RCC 7860 (cell line): ENCODE results near the gene DMBT1.
A peak's percentile ranks its signal among the peaks of the same experiment; 100 is the strongest.

Experiments used
- DNase-seq: peaks from one replicate; pipeline ENCODE4 v3.0.0-alpha.2; 2015; ENCODE audit warnings: low spot score
- FAIRE-seq: peaks from 2 replicates; lab custom pipeline; 2012; peaks lifted over from hg19 to GRCh38; lab: Jason Lieb, UNC

Gene DMBT1

DNA sequence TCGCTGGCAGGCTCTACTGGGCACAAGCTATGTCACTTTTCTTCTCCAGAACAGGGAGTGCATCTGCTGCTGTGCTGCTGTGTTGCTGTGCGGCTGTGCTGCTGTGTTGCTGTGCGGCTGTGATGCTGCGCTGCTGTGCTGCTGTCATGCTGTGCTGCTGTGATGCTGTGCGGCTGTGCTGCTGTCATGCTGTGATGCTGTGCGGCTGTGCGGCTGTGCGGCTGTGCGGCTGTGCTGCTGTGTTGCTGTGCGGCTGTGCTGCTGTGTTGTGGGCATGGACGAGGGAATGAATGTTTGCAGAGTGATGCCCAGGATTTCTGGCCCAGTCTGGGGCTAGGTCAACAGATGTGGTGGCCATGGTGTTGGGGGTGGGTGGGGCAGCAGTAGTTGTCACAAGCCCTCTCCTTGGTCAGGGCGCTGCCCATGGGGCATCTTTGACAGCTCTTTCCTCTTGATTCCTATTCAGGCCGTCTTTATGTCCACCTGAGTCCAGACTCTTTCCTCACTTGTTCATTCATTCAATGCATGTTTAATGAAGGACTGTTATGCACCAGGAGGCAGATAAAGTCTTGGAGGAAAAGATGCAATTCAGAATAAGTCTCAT lies 83.5 kb downstream of the DMBT1 start:
- no peak for DNase-seq
- no peak for FAIRE-seq

- DNase-seq (no peak), FAIRE-seq (no peak)
Observed at GRCh38 chr10:122646511-122647382, 86.2 kb downstream of the DMBT1 start.

DNA sequence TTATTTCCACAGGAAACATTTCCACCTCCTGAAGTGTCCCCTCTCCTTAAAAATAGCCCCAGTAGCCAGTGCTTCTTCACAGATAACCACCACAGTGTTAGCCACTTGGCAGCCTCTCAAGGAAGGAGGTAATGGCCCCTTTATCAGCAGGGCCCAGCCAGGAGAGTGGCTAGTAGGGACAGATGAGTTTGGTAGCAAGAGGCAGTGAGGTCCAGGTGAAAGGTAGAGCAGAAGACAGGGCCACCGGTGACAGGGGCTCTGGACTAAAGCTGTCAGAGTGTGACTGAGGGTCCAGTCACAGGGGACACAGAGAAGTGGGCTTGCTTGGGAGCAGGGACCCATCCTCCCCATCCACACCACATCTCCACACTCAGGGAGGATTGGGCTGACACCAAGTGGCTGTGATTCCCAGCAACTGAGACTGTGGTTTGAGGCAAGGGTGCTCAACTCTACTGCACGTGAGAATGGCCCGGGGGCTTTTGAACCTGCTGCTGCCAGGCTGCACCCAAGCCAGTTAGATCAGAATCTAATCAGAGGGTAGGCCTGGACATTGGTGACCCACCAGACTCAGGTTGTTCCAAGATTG lies 86.9 kb downstream of the DMBT1 start:
- no peak for FAIRE-seq
- DNase-seq: no peak

DNA sequence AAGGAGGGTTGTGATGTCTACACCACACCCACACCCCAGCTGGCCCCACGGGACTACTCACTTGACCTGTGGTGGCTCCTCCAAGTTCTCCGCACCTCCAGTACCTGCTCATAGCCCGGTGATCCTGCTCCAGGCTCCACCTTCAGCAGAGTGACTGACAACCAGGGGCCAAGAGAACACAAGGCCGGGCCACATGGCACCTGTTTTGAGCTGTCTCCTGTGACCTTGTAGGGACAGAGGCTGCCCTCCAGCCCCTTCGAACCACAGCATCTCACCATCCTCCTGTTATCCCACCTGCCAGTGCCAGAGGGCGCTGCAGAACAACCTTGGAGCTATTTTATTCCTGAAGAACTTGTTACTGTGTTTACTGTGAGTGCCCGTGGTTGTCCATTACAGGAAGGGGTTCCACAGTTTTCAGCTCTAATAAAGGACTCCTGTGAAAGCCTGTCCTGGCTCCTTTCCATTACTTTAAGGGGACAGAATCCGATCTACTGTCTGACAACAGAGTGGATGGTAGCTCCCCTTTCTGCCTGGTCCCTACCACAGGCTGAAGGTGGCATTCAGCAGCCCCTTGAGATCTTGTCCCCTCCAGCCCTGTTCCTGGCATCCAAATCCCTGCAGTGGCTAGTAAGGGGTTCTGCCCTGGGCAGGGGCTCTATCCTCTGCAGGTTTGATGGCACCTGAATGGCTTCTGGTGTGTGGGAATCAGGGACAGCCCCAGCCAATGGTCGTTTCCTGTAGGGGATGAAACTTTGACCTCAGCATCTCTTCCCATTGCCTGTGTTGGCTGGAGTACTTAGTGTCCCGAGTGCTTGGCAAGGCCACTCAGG lies 88.3 kb downstream of the DMBT1 start:
- DNase-seq: peak; percentile 22
- no peak for FAIRE-seq

DNA sequence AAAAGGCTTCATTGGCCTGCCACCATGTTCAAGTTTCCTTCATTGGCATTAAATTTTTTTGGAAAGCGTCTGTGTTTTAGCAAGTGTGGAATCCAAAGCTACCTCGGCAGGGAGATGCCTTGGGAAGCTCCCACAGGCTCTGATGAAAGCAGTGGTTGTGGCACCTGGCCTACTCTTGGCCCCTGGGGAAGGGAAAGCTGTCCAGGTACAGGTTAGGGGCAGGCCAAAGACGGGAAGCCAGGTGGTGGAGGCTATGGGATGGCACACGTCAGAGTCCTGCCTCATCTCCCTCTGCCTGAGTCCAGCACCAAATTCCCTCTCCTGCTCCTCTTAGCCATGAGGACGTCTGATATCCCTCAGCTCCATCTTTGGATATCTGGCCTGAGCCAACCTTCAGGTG lies 89.3 kb downstream of the DMBT1 start:
- FAIRE-seq (no peak), DNase-seq (no peak)

GRCh38 chr10:122650331-122650730 lies 89.8 kb downstream of the DMBT1 start:
- FAIRE-seq (no peak), DNase-seq (no peak)

DNA sequence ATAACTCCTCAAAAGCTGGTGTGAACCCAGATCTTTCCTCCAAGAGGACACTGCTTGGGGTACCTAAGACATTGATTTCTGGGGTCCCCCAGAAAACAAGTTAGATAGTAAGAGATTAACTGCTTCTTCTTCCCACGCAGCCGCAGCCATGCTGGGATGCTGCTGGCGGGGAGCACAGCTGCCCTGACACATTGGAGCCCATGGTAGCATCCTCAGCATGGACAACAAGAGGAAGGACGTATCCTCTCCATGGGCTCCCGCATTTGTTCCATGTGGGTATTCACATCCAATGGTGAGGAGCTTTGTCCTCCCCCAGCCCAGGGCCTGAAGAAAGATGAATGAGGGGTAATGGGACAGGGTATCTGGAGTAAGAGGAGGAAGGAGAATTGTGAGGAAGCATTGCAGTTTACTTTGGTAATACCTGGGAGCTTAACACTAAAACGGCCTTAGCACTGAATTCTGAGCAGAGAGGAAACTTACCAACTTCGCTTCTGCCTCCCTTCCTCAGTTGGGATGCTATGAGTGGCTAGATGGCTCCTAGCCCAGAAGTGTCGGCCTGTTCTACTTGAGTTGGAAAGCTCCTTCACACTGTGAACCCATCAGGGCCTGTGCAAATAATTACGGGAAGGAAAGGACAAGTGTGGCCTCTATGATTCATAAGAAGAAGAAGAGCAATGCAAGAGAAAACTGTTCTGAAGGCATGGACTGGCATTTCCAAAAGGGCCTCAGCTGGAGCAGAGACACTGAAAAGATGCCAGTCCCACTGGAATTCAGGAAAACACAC lies 95.2 kb downstream of the DMBT1 start:
- DNase-seq (no peak), FAIRE-seq (no peak)

- DNase-seq: no peak
Observed at GRCh38 chr10:122656308-122656705, 95.8 kb downstream of the DMBT1 start.

DNA sequence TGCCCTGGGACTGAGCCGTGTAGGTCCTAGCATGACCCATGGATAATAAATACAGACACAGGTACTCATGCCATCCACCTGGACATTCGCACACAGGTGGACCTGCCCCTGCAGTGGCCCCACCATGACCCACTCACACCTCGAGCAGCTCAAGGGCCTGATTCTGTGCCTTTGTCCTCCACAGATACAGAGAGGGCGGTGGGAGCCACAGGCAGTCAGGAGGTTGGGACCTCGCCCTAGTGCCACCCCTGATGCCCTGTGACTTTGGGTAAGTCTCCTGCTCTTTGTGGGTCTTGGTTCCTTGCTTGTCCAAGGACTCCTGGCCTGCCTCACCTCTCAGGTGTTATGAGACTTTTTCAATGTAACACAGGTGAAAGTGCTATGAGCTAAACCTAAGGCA lies 96.2 kb downstream of the DMBT1 start:
- no peak for FAIRE-seq
- DNase-seq: no peak

More at GRCh38 chr10:122656308-122656705, 95.8 kb downstream of the DMBT1 start:
- FAIRE-seq: no peak

DNA sequence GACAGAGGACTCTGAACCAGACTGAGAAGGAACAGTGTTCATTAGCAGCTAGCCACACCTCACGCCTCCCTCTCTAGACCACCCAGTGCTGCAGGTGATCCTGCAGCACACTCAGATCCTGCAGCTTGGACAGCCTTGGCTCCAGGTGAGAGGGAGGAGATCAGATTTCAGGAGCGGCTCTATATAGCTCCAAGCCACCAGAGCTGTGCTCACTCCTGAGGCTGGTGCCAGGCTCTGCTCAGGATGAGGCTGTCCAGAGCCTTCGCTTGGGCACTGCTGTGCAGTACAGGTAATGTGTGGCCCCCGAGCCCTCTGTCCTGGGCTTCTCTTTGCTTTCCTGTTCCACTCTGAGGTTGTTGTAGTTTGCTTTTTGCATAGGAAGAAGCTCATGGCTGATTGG lies 96.7 kb downstream of the DMBT1 start:
- FAIRE-seq: no peak

GRCh38 chr10:122657729-122658128 lies 97.2 kb downstream of the DMBT1 start:
- DNase-seq (no peak), FAIRE-seq (no peak)

More for the DNA sequence above, 96.7 kb downstream of the DMBT1 start:
- no peak for DNase-seq

DNA sequence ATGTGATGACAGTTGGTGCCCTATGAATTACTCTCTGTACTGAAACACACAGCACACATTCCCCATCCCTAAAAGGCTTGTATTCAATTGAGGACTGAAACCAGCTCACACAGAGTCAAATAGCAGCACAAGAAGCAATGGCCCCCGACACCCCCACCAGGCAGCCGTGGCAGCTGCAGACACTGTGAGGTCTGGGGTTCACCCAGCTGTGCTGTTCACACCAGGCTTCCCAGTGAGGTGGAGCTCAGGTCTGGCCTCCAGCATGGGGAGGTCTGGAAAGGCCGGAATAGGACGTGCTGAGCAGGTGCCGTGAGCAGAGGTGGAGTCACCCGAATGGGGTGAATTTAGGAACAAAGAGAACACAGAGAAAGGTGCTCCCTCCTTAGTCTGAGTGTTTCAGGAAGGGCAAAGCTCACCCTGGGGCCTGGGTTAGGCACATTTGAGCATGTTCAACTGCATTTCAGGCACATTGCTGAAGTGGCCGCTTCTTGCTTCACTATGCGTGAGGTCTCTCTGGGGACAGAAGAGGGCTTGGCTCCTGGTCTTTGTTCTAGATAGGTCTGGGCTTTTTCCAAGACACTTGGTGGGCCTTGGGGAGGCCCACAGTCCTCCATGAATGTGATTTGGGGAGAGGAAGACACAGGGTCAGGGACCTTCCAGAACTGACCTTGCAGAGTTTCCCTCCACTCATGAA lies 97.9 kb downstream of the DMBT1 start:
- no peak for DNase-seq
- no peak for FAIRE-seq

DNA sequence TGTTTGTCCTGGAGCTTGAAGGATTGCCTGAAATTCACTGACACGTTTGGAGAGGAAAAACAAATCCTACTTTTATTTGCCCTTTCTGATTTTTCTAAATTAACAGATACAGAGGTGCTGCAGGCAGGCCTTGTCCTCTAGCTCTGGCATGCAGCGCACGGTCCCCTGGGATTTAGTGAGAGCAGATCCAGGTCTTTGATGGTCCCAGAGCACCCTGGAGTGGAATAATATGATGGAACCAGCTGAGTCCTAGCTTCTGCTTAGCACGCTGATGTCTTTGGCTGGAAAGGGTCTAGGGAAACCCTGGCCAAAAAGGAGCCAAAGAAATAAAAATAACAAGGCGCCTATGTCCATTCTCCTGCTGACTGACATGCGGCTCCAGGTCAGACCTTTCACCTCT lies 98.6 kb downstream of the DMBT1 start:
- FAIRE-seq (no peak), DNase-seq (no peak)

DNA sequence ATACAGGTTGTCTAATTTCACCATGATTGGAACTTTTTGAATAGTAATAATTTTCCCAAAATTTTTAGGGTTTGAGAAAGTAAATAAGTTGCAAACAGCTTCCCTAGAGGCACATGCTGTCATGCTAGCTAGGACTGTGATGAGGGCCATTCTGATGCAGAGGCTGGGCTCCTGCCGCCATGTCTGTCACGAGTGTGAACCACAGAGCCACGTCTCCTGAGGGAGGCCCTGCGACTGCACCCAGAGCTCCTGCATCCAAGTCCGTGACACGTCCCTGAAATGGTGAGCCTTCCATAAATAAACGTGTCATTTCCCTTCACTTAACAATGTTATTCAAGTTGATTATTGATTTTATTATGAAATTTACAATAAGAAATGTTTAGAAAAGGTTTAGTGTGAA lies 99.1 kb downstream of the DMBT1 start:
- FAIRE-seq (no peak), DNase-seq (no peak)

GRCh38 chr10:122660696-122661095 lies 100.1 kb downstream of the DMBT1 start:
- no peak for FAIRE-seq
- no peak for DNase-seq

- DNase-seq (no peak), FAIRE-seq (no peak)
Observed at GRCh38 chr10:122662231-122662630, 101.7 kb downstream of the DMBT1 start.

GRCh38 chr10:122663516-122664130 lies 103.1 kb downstream of the DMBT1 start:
- FAIRE-seq: no peak

GRCh38 chr10:122664501-122664900 lies 103.9 kb downstream of the DMBT1 start:
- no peak for FAIRE-seq

More at GRCh38 chr10:122663516-122664130, 103.1 kb downstream of the DMBT1 start:
- DNase-seq: no peak

GRCh38 chr10:122665329-122665860 lies 104.8 kb downstream of the DMBT1 start:
- FAIRE-seq (no peak), DNase-seq (no peak)

More at GRCh38 chr10:122664501-122664900, 103.9 kb downstream of the DMBT1 start:
- no peak for DNase-seq
